ENCODE results near the gene ATP8B4.

Gene ATP8B4

DNA sequence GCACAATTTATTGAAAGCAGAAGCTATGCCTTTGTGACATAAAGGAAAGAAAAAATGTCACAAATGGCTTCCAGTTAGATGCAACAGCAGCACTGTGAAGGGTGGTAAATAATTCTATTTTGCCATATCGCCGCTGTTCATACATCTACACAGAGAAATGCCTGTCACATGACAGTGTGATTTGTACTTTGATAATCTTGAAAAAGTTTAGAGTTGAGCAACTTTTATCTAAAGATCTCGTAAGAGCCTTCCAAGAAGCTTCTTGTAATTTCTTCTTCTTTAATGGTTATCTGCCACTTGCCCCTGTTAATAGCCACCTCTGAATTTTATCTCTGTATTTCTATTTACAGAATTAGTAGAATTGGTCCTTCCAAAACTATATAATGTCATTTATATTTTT is 192.3 kb downstream of the ATP8B4 start:
- DNase-seq, result no peak

DNA sequence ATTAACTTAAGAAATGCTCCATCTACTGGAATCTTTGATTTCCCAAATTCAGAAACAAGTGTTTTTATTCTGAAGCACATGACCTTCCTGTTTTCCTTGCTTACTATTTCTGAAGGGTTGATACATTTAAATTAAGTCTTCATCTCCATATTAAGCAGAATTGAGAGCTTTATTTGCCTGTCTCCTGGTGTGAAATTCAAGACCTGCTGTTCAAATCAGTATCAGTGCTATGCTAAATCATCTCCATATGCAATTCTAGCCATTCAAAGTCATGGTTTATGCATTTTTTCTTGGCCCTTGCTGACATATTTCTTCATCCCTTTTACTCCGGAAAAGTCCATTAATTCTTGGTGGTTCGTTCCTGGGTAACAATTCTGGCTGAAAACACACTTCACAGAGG is 195.4 kb downstream of the ATP8B4 start:
- DNase-seq, result no peak

DNA sequence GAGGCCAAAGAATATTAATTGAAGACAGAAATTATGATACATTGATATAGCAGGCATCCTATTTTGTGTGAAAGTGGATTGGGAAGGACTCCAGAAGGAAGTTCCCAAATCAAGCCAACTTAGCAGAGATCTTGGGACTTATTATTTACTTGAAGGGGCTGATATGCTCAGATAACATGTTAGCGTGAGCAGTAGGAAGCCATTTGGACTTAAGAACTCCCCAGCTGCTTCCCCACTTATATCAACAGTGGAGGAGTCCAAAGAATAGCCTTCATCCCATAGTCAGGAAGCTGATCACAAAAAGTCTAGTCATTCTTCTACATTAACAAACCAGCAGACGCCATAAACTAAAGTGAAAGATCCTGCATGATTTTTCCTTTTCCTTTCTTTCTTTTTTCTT is 200.0 kb downstream of the ATP8B4 start:
- DNase-seq, result no peak

DNA sequence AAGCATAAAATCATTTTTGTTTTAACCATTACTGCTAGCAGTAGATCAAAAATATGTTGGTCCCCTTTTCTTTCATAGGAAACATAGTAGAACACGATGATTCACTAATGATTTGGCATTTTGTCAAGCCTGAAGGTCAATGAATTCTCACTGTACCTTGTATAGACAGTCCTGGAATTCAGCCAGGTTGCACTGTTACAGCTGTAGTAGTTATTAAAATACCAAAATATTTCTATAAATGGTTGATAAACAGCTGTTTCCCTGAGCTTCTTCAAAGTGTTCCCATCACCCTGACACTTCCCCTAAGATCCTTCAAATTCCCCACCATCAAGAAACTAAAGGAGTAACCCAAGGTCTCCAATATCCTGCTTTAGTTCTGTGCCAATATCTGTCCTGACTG is 200.9 kb downstream of the ATP8B4 start:
- DNase-seq, result no peak

DNA sequence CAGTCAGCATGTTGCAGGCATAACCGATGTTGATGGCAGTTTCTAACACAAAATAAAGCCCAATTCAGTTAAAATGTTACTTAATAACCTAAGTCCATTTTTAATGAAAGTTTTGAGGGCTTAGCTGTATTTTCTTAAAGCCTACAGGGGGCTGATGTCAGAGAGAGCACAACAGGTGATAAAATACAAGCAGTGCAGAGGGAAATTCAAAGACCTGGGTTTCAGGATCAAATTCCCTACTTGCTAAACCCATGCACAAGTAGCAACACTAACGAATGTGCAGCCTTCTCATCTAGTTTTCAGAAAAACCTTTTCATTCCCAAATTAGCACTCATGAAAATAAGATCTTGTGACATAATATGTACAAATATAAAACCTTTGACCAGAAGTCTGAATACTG is 202.0 kb downstream of the ATP8B4 start:
- DNase-seq, result no peak

DNA sequence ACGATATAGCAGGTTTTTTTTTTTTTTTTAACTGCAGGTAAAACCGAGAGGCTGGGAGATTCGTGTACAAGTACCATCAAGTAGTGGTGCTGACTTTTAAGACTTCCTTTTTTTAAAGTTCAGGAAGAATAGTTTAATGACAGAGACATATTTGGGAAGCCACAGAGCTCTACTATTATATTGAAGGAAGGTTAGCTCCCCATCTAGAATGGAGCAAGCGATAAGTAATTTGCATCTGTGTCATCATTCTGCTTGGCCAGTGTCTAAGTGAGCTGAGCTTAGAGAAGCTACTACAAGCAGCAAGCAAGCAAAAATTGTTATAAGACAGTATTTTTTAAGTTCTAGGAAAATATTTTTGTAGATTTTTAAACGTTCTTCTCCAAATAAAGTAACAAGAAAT is 203.2 kb downstream of the ATP8B4 start:
- DNase-seq, result no peak

DNA sequence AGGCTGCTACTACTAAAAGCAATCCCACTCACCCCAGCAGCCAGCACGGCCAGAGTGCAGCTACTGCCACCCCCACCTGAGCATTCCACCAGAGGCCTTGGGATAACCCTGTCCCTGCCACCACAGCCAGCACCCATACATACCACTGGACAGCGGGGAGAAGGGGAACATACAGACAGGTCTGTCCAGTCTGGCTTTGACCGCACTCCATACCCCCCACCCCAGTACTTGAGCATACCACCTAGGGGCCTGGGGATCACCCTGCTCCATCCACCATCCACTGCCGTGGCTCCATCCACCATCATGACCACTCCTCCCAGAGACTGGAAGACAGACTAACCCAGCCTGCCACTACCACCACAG is 210.1 kb downstream of the ATP8B4 start:
- no peak for DNase-seq

DNA sequence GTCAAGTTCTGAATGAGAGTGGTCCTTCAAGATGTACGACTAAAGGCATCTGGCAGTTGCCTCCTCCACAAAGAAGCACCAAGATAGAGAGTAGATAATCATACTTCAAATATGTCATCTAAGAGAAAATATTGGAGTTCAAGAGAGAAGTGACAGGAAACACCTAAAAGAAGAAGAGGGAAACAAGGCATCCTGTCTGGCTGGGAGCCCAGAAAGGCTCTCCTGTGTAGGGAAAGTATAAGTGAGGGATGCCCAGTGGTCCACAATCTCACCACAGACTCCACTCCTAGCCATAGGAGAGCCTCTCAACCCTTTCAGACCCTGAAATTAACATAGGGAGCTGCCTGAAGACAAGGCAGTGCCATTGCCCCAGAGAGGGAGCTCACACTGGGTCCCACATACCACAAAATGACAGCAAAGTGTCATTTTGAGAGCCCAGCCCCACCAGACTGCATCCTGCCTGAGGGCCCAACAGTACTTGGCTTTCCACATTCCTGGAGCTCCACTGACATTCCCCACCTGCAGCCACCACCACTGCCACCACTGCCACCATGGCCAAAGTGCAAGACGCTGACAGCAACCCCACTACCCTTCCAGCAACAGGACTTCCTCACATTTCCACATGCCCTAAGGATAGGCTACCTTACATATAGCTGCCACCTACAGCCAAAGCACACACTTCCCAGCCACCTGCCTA is 210.6 kb downstream of the ATP8B4 start:
- DNase-seq, result no peak

DNA sequence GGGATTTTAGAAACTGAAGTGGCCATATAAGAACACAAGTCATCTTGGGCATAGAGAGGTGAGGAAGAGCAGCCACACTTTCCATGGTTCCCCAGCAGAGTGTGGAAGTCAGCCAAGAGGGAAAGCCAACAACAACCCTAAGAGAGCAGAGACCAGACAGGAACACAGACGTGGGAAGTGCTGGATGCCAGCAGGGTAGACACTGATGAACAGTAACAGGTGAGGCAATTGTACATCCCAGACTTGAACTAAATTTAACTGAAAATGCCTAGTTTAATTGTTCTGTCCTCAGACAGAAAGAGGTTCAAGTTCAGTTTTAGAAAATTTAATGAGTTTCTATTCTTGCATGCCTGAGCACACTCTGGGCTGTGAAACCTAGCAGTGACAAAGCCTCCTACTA is 212.1 kb downstream of the ATP8B4 start:
- no peak for DNase-seq

DNA sequence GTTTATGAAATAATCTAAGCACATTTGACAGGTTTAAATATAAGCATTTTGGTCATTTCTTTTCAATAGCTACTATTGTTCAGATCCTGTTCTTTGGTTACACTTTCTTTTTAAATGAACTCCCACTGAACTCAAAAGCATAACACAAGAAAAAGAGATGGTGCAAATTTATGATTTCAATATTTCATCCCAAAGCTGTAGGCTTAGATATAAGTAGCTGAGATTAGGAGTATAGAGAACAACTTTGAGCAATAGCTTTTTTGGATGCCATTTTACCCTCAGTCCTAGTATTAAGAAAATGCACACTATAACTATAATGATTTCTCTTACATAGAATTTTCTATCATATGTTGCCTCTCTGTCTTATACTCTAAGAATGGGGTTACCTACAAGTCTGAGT is 213.8 kb downstream of the ATP8B4 start:
- no peak for DNase-seq

DNA sequence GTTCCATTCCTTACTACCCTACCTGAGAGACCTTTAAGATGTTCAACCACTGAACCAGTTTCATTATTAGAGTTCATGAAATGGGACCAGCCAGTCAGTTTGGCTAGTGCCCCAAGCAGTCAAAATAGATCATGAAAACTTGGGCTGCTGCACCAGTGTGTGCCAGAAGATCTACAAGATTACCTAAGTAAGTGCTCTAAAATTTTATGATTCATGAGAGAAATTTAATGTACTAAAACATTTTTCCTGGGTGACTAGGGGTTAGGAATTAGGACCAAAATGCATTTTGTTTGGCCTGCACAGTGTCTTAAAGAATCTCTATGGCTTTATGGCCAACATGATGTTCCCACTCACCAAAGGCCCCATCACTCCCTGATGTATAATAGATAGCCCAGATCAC is 214.7 kb downstream of the ATP8B4 start:
- DNase-seq, result no peak

DNA sequence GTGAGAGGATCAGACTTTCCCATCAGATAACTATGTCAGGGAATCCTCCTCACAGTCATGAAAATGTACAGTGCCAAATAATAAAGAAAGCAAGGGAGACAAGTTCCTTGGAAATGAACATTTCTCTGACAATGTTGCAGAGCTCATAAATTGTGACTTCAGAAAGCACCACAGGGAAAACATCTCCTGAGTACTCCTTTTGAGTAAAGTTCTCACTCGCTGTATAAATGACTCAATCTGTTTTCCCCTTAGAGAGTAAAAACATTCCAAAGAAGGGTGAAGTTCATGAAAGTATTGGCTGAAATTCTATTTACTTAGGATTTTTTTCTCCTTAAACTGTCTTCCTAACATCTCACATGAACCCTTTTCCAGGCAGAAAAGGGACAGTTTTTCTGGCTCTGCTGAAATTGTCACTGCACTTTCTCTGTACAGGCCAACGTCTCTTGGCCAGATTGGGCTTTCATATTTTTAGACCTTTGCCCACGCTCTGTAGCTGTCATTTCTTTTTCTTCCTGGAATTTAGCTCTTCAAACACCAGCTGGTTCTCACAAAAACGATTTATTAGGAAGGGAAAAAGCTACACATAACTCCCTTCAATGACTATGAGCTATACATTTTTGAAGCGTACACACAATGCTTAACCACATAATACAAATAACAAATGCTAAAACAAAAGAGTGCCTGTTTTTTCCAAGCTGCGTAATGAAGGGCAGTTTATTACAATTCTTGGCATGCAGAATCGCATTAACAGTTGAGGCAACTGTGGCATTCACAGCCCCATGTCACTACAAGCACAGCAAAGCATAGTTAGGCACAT is 216.1 kb downstream of the ATP8B4 start:
- no peak for DNase-seq

DNA sequence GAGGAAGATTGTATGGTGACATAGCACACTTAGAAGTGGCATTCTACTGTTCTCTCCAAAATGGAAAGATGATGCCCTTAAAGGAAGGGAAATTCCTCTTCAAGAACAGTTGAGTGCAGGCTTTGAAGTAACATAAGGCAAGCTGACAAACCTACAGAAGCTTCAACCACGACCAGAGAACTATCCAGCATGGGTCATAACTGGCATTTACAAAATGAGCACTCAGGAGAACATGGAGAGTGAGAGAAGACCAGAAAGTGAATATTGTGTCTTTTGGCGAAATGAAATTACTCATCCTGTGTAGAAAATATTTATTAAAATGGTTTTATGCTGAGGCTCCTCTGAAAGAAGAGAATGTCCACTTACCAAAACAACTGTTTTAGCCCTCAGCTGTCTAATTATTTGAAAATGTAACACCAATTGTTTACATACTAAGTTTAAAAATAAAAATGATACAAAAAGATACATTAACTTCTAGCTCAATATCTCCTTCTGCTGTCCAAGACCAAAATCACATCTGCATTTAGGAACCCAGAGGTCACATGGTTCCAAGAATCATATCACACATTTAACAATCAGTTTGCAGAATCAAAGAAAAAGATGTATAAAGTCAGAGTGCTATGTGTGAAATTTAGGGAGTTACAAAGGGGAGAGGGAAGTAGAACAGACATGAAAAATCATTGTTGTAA is 216.9 kb downstream of the ATP8B4 start:
- DNase-seq, result no peak

DNA sequence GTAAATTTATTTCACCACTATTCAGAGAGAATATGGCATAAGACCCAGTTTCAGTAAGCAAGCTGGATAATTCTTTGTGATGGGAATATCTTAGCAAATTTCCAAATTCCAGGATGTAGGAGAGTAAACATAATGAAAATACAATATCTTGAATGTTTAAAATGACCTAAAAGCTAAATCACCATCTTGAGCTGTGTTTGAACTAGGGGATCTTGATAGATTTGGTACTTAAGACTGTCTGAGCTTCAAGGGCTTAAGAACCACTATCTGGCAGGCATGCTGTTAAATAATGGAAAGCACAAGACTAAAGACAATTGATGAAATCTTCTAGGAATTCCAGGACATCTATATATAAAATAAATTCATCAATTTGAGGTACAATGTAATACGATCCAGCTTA is 217.7 kb downstream of the ATP8B4 start:
- no peak for DNase-seq

DNA sequence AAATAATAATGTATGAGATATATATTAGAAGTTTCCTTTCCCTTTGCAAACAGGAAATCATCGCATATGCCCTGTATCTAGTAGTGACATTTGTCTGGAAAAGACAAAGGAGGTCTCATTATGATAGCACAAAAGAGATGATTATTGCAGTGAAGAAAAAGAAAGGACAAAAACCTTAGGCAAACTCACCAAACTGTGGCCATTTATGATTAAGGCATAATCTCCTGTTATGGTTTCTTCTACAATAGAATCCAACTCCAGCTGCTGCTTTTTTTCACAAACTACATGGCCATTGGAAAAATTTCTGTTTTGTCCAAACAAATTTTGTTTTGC is 218.2 kb downstream of the ATP8B4 start:
- DNase-seq, result no peak

DNA sequence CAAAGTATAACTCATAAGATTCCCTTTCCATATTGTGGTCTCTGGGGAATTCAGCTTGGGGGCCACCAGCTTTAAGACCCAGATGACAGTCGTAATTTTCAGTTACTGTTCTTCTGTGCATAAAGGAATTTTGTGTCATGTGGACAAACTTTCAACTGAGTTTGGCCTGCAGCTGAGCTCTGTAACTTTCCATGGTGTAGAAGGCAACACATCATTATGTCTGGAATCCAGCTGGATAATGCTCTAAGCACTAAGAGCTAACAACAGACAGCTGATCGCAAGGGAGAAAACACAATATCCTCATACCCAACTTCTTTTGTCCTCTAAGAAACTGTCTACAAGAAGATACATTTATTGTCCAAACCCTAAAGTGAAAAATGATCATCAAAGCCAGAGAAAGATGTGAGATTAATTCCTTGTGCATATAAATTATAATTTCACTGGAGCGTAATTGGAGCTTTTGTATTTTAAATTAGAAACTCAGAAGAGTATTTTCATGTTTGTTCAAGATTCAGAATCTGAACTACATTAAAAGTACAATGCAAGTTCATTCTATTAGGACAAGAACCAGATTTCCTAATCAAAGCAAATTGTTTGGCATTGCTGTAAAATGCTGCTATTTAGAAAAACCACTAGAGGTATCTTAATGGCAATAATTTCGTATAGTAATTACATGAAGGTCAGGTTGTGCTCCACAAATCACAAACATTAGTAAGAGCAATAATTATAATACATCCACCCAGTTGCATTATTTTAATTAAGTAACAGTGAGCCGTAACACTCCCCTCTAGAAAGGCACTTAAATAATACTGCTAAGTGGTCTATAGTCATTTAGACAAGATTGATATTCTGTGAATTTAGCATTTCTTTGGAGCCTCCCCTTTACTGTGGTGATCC is 218.8 kb downstream of the ATP8B4 start:
- DNase-seq, result no peak

DNA sequence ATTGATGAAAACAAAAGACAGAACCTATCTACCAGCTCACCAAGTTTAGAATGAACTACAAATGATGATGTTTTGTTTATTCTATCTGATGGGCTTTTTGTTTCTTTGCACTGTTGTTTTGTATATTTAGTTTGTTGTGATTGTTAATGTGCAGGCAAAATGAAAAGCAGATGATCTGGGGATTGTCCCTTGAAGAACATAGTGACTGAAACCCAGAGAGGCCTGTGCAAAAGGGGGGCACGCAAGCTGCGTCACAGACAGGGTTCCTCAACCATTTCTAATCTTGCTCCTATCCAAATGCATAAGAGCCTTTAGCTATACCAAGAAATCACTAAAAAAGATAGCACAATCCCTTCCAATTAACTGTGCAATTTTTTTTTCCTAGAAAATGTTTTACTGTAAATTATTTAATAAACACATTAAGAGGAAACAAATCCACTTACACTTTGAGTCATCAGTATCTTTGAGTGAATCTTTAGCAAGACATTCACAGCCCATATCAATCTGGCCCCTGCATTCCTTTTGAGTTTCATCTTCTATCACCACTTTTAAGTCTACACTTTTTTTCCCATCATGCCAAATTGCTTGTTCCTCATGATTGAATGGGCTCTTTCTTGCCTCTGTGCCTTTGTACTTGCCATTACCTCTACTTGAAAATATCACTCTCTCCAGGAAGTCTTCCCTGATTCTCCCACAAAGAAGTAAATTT is 220.3 kb downstream of the ATP8B4 start:
- no peak for DNase-seq

DNA sequence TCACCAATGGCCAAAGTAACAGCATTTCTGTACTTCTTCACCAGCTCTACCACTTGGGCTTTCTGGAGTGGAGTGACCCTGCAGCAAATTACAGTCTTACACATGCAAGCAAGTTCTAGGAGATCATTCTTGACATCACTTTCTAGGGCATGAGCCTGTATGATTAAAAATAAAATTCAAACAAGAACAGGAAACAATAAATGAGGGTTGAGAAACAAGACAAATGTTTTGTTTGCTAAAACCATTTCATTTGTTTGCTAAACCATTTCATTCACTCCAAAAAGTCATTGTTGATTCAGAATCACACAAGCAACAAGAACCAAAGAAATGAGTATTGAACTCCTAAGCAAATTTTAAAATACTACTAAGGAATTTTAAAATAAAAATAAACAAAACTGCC is 220.9 kb downstream of the ATP8B4 start:
- no peak for DNase-seq

DNA sequence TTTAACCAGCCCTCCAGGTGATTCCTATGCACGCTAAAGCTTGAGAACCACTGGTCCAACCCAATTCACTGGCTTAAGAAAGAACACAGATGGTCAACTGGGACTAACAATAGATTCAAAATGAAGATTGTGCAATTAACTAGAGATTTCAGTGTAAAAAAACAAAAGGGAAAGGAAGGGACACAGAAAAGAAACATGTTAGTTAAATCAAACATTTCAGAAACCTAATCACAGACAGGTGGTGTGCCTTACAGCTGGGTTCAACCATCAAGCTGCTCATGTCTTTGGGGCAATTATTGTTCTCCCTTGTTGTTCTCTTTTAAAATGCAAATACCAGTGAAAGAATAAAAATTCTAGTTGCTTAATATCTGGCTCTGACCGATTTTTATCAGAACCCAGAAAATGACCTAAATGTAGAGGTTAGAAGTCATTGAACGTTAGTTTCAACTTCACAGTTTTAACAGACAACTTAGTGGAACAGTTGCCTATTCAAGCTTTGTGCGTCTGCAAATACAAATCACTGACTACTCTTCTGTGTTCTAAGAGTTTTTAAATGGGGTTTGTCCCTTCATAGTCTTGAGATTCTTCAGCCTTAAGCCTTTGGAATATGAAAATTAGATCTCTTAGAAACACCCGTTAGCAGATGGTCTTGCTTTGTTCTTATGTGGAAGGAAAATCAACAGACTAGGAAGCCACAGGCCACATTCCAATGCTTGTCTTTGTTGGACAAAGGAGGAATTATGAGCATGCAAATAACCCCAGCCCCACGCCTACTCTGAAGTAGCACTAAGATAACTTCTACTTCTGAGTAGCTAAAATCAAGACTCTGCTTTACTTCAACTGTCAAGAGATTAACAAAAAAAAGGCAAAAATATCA is 223.4 kb downstream of the ATP8B4 start:
- no peak for DNase-seq

DNA sequence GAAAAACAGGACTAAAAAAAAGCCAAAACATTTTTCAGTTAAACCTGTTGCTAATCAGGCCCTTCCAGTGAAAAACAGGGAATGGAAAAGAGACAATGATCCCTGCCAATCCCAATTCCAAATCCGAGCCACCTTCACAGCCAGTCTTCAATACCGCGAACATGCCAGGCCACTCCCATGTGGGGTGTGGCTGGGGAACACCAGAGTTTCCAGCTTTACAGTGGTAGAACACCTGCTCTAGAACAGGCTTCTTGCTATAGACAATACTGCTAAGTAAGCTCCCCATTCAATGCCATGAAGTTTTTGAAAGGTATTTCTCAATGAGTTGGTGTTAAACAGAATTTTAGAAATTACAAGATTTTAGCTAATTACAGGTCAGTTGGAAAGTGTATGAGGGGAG is 228.3 kb downstream of the ATP8B4 start:
- no peak for DNase-seq

DNA sequence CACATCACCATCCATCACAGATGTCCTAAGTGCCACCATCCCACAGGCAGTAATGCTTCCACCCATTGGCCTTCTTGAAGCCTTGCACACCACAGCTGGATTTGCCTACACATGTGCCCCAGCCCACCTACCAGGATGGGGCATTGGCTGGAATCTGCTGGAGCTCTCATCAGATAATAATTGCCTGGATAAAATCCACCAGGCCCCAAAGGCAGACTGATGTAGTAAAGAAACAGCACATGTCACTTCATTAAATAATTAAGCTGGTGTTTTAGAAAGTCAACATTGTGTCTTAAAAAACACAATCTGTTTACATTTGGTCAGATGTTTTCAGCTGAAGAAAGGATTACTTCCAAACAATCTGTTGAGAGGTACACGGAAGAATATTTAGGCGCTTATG is 229.5 kb downstream of the ATP8B4 start:
- no peak for DNase-seq

DNA sequence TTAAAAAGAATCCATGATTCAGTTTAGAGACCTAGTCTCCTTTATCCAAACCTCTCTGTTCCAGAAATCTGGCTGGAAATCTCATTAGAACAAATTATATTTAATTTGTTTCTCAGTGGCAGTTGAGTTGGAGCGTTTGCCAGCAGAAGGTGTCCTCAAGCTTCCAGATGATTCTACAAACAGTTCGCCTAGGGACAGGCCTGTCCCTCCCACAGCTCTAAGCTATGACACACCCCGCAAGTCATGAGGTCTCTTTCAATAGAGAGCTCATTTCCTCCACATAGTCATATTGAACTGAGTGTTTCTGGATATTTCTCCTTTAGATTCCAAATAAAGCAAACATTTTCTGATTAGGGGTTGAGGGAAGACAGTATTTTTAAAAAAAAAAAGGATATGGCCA is 230.3 kb downstream of the ATP8B4 start:
- DNase-seq, result no peak
